GM18861 (cell line): Measurements from ENCODE around the gene ZNF485.
"Not testable (repeated sequence)": the region's sequence is repeated elsewhere in the genome, so short reads cannot be mapped to it uniquely, and the experiment has no call there.

Experiments used
- ATAC-seq: cut with Tn5 transposase; IDR thresholded peaks from one replicate; pipeline ENCODE4 v1.9.1; 2021; ENCODE audit not compliant: unreplicated experiment

The ZNF485 gene

DNA sequence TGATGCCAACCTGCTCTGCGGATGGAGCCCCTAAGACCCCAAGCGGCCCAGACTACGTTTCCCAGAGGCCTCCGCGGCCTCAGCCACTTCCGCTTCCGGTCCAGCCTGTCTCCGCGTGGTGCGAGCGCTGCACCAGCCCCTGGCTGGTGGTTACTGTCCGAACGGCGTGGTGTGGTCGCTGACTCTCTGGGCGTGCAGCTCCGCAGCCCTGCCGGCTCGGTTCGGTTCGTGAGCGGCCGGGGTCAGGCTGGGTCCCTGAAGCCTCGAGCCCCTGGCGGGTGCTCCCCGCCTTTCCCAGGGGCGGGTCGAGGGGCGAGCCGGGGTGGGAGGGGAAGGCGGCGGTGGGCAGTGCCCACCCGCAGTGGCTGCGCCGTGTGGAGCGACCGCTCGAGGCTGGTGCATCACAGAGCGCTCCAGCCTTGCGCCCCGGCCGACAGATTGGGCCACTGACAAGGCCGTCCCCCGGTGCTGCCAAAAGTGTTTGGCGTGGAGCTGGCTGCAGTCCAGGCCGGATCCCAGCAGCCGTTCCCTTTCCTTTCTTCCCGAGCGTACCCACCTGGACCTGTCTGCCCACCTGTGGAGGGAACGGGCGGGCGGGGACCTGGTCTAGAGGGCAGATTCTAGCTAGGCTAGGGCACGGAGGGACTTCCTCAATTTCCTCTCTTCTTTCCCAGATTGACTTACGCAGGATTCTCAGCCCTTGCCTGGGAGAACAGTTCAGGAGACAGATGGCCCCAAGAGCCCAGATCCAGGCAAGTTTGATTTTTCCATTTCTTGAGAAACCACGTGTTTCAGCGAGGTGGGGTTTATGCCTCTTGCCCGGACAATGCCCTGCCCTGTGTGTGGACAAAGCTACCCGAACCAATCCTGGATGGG lies at the start of gene ZNF485:
Gene ZNF485 (plus strand): TSS at position 116 of the 876 bp plus-strand sequence. CDS start 613 bp downstream, at position 729.
- ATAC-seq, result peak; percentile 98

DNA sequence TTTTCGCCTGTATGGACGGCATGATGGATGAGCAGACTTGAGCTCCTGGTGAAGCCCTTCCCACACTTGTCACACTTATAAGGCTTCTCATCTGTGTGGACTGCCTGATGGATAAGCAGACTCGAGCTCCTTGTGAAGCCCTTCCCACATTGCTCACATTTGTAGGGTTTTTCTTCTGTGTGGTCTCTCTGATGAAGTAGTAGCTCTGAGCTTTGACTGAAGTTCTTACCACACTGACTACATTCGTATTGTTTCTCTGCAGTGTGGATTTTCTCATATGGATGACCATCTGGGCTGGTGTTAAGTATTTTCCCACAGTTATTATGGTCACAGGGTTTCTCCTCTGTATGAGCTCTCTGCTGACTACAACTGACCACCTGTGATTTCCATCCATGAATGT lies 49.0 kb upstream of the ZNF485 start:
- ATAC-seq, result no peak

GRCh38 chr10:43569681-43570080 lies 36.6 kb upstream of the ZNF485 start:
- no peak for ATAC-seq

GRCh38 chr10:43570971-43571370 lies 35.3 kb upstream of the ZNF485 start:
- no peak for ATAC-seq

- ATAC-seq, result no peak
Measured at GRCh38 chr10:43573250-43574000, 32.8 kb upstream of the ZNF485 start.

DNA sequence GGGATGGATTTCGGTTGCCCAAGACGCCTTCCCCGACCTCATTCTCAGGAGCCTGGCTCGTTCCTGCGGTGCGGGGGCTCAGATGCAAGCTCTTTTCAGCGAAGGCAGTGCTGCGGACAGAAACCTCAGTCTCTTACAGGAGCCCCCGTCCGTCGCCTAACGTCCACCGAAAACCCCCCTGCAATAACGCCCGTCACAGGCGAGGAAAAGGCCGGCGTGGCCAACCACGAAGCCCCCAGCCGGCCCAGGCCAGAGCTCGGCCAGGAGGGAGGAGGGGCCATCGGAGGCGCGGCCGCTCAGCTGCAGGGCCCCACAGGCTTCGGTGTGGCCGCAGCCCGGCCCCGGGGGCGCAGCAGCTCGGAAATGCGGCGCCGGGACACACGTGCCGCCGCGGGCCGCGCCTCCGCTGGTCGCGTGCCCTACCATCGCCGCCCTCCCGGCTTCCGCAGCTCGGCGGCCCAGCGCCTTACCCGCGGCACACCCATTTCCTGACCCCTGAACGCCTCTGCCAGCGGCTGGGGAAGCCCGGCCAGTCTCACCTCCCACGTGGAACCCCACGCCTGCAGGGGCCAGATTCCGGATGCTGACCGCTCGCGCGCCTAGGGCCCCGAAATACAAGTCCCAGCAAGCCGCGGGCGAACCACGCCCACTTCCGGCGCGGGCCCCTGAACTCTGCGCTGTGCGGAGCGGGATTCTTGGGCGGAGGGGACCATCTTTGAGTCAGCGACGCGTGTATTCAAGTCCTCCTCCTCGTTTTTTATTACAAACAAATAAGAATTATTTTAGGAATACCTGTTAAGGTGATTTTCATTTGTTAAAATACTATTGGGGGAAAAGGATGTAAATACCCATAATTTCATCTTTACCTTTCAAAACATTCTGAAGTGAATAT lies 32.0 kb upstream of the ZNF485 start, which contains the start of gene ZNF239:
Gene ZNF239 (minus strand): TSS at position 616 of the 892 bp plus-strand sequence. CDS start 16,537 bp downstream, outside the sequence.
- peak; percentile 89 for ATAC-seq

DNA sequence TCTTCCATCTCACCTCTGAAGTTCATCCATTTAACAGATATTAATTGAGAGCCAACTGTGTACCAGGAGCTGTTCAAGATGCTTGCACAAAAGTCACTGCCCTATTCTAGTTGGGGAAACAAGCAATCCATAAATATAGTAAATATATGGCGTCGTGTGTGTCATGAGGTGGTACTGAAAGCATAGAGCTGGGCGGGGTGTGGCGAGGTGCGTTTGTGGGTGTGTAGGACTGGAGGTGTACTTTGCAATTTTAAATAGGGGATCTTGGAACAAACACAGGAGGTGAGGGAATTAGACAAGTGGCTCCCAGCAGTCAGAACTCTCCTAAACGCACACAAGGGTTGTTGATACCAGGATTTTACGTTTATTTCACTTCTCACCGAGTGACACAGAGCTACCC lies 31.3 kb upstream of the ZNF485 start:
- no peak for ATAC-seq

GRCh38 chr10:43576062-43576461 lies 30.2 kb upstream of the ZNF485 start:
- ATAC-seq, result no peak

GRCh38 chr10:43576580-43576979 lies 29.7 kb upstream of the ZNF485 start:
- no peak for ATAC-seq

DNA sequence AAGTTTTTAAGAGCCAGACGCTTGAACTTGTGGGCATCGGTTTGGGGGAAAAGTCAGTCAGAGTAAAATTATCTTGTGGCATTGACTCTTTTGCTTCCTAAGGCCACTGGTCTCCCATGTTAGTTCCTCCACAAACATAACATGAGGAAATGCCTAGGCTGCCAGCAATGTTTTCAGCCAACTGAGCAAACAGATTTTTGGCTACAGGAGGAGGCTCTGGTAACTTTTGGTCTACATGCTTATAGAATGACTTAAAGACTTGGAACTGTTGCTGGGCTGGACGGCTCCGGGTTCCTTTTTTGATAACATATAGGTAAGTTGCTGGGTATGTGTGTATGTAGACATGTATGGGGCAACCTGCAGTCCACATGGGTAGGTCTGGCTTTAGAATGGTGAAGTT lies 22.2 kb upstream of the ZNF485 start:
- no peak for ATAC-seq

DNA sequence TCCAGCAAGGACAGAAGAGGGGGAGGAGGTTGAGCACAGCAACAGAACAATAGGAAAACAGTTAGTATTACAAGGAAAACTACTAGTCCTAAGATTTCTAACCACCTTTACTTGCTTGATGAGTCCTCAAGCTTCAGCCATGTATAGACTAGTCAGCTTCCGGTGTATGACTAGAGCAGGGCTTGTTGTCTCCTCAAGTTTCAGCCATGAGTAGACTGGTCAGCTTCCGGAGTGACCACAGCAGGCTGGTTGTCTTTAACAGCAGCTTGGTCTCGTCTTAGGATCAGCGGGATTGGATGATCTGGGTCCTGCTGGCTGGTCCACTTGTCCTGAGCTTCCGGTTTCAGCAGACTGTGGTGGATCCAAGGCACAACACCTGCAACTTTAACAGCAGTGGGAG lies 21.2 kb upstream of the ZNF485 start:
- ATAC-seq, result no peak

DNA sequence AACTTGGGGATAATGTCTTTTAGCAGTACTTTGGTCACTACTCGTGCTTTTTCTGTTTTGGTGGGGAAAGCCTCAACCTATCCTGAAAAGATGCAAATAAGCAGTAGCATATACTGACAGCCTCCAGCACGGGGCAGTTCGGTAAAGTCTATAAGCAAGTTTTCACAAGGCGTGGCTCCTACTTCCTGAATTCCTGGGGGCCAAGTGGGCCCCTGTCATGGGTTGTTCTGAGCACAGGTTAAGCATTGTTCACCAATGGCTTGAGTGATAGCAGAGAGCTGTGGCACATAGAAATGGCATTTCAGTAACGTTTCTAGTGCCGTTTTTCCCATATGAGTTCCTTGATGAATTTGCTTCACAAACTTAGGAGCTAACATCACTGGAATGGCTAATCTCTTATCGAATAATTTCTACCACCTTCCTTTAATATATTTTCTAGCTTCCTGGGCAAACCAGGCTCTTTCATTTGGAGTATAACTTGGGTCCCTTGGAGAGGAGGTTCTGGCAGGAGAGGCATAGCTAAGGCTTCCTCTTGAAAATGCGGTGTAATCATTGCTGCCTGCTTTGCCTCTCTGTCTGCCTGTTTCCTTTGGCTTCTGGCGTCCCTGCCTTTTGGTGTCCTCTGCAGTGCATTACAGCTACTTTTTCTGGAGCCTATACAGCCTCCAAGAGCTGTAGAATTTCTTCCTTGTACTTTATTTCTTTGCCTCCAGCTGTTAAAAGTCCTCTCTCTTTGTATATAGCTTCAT lies 20.1 kb upstream of the ZNF485 start:
- no peak for ATAC-seq

DNA sequence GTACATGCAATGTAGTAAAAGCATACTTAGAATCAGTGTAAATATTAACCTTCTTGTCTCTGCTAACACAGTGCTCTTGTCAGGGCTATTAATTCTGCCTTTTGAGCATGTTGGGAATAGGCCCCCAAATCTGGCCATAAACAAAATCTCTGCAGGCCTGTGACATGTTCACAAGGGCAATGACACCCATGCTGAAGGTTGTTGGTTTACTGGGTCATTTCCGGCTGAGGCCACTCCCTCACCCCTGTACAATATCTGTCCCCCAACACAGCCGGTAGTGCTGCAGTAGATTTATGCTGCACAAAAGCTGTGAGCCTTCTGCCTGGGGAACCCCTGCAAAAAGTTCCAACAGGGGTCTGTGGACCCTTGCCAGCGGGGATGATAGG lies 19.5 kb upstream of the ZNF485 start:
- not testable (repeated sequence) for ATAC-seq

DNA sequence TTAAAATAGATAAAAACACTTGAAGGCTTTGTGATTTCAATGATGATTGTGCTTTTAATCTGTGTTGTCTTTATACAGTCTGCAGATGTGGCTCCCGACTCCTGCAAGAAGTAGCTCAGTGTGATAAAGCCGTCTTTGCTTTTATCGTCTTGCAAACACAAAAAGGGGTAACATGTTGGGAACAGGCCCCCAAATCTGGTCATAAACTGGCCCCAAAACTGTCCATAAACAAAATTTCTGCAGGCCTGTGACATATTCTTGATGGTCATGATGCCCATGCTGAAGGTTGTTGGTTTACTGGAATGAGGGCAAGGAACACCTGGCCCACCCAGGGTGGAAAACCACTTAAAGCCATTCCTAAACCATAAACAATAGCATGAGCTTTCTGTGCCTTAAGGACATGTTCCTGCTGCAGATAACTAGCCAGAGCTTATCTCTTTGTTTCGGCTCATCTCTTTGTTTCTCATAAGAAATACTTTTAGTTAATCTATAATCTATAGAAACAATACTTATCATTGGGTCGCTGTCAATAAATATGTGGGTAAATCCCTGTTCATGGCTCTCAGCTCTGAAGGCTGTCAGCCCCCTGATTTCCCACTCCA lies 14.8 kb upstream of the ZNF485 start:
- no peak for ATAC-seq

DNA sequence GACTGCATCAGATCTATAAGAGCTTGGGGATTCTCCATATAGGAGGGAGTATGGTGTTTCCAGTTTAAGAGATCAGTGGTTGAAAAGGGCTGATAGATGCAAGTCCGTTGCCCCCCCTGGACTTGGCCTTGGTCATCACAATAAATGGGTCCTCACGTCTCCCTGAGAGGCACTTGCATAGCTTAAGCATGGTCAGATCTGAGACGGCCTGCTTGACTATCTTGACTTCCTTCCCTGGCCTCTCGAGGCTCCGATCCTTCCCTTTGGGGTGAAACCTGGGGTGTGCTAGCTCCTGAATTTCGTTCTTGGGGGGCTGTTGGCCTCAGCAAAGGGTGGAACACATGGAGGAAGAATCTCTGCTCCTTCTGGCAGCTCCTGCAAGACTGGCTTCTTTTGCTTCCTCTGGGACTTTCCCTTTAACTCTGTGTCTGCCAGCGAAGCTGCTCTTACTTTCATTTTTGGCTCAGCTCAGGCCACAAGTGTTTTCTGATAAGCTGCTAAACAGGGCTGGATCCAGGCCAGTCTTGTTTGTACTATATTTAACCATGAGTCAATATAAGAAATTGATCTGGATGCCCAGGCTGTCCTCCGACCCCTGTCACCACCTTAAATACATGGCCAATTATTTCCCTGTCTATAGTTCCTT lies 11.2 kb upstream of the ZNF485 start:
- peak; percentile 97 for ATAC-seq

GRCh38 chr10:43595739-43596298 lies 10.4 kb upstream of the ZNF485 start:
- ATAC-seq, result peak; percentile 24

DNA sequence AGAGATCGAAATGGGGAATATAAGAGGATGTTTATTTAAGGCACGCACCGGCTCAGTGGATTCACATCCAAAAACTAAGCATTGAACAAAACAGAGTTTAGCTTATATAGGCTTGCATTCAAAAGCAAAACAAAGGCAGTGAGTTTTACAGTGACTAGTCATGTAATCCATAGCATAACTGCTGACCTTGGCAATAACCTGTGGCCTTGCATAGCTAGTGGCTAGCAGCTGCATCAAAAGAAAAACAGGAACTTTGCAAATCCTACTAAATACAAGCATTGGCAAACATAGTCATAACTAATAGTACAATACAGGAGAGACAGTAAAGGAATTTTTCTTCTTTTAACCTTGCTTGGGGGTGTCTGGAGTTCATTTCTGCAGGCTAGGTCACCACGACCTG lies 9.7 kb upstream of the ZNF485 start:
- ATAC-seq, result no peak

- ATAC-seq, result no peak
Measured at GRCh38 chr10:43598446-43598845, 7.8 kb upstream of the ZNF485 start.

DNA sequence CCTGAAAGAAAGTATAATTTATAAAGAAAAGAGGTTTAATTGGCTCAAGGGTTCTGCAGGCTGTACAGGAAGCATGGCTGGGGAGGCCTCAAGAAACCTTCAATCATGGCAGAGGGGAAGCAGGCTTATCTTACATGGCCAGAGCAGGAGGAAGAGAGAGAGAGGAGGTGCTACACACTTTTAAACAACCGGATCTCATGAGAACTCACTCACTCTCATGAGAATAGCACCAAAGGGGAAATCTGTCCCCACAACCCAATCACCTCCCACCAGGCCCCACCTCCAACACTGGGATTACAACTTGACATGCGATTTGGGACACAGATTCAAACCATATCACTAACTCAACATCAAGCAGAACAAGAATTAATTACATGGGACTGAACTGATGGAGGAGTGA lies 6.9 kb upstream of the ZNF485 start:
- no peak for ATAC-seq
